Measurements from ENCODE around the gene GAK. TPM values are rescaled to one million over a fixed set of nuclear protein-coding genes. Genes with fewer than 3 reads are reported as not detected.

The GAK gene
- total RNA-seq, 1 experiment from 2014 or later = 86.6 TPM

DNA sequence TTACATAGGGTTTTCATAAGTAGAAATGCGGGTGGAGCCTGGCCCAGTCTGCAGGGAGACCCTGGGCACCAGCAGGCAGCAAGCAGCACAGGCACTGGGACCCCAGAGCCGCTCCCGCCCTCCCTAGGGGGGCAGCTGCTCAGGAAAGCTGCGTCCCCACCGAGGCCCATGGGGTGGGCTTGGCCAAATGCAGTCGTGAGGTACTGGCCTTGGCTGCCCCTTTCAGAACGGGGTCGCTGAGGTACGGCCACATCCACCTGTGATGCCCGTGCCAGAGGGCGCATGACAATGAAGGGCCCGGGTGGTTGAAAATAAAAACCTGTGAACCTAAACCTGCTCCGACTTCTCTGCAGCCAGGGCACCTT is 16.8 kb upstream of the GAK start:
- Histone ChIP-seq H3K9me3 (ENCODE audit: control insufficient read depth, insufficient read depth, low read depth, low read length) (no peaks in the 10 kb centered on the region), H3K27me3 (ENCODE audit: control insufficient read depth, insufficient read depth, low read length) (no peaks in the 10 kb centered on the region), H3K4me1 (ENCODE audit: control insufficient read depth, insufficient read depth, low read length) (no peaks in the 10 kb centered on the region), H3K4me3 (ENCODE audit: low read depth in 2 of 2, low read length in 2 of 2) (no peak overlapping the region), H3K27ac (ENCODE audit: low read length) (no peak overlapping the region), H3K36me3 (ENCODE audit: control insufficient read depth, insufficient read depth, low read length) (no peaks in the 10 kb centered on the region)
- CTCF ChIA-PET = interaction anchor here (0.7 kb wide), 1 partner anchor 183 kb away, joined by 3 read pairs; no protein-coding TSS in a partner anchor
- POLR2A ChIA-PET = no interaction called here
- ATAC-seq = no peak
- TF ChIP-seq, protein P1, sequence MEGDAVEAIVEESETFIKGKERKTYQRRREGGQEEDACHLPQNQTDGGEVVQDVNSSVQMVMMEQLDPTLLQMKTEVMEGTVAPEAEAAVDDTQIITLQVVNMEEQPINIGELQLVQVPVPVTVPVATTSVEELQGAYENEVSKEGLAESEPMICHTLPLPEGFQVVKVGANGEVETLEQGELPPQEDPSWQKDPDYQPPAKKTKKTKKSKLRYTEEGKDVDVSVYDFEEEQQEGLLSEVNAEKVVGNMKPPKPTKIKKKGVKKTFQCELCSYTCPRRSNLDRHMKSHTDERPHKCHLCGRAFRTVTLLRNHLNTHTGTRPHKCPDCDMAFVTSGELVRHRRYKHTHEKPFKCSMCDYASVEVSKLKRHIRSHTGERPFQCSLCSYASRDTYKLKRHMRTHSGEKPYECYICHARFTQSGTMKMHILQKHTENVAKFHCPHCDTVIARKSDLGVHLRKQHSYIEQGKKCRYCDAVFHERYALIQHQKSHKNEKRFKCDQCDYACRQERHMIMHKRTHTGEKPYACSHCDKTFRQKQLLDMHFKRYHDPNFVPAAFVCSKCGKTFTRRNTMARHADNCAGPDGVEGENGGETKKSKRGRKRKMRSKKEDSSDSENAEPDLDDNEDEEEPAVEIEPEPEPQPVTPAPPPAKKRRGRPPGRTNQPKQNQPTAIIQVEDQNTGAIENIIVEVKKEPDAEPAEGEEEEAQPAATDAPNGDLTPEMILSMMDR (IDR thresholded peaks at IDR 0.05) = no peak
- no peak for TF ChIP-seq SIN3A (IDR thresholded peaks at IDR 0.05; ENCODE audit: borderline replicate concordance, insufficient read depth, low read depth, low read length)
- TF ChIP-seq, protein P2, sequence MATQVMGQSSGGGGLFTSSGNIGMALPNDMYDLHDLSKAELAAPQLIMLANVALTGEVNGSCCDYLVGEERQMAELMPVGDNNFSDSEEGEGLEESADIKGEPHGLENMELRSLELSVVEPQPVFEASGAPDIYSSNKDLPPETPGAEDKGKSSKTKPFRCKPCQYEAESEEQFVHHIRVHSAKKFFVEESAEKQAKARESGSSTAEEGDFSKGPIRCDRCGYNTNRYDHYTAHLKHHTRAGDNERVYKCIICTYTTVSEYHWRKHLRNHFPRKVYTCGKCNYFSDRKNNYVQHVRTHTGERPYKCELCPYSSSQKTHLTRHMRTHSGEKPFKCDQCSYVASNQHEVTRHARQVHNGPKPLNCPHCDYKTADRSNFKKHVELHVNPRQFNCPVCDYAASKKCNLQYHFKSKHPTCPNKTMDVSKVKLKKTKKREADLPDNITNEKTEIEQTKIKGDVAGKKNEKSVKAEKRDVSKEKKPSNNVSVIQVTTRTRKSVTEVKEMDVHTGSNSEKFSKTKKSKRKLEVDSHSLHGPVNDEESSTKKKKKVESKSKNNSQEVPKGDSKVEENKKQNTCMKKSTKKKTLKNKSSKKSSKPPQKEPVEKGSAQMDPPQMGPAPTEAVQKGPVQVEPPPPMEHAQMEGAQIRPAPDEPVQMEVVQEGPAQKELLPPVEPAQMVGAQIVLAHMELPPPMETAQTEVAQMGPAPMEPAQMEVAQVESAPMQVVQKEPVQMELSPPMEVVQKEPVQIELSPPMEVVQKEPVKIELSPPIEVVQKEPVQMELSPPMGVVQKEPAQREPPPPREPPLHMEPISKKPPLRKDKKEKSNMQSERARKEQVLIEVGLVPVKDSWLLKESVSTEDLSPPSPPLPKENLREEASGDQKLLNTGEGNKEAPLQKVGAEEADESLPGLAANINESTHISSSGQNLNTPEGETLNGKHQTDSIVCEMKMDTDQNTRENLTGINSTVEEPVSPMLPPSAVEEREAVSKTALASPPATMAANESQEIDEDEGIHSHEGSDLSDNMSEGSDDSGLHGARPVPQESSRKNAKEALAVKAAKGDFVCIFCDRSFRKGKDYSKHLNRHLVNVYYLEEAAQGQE (IDR thresholded peaks at IDR 0.05; ENCODE audit: insufficient read depth in 1 of 2, low read depth in 2 of 2, low read length in 1 of 2) = no peak
- TF ChIP-seq POLR2AphosphoS5 (IDR thresholded peaks at IDR 0.05; ENCODE audit: low read depth, low read length) = no peak
- TF ChIP-seq TCF7L2 (IDR thresholded peaks at IDR 0.05; ENCODE audit: low read depth, low read length) = no peak
- BruUV-seq (replicated peaks) = no TSS peak
- intact Hi-C loops (cut with micrococcal nuclease; ENCODE audit: unreplicated experiment) (no loop called here), in situ Hi-C loops (cut with HindIII; ENCODE audit: low pct_unique_long_range_greater_than_20kb, low sequenced_read_pairs) (no loop called here)
- no peak for DNase-seq (ENCODE audit: low read depth, low spot score)

DNA sequence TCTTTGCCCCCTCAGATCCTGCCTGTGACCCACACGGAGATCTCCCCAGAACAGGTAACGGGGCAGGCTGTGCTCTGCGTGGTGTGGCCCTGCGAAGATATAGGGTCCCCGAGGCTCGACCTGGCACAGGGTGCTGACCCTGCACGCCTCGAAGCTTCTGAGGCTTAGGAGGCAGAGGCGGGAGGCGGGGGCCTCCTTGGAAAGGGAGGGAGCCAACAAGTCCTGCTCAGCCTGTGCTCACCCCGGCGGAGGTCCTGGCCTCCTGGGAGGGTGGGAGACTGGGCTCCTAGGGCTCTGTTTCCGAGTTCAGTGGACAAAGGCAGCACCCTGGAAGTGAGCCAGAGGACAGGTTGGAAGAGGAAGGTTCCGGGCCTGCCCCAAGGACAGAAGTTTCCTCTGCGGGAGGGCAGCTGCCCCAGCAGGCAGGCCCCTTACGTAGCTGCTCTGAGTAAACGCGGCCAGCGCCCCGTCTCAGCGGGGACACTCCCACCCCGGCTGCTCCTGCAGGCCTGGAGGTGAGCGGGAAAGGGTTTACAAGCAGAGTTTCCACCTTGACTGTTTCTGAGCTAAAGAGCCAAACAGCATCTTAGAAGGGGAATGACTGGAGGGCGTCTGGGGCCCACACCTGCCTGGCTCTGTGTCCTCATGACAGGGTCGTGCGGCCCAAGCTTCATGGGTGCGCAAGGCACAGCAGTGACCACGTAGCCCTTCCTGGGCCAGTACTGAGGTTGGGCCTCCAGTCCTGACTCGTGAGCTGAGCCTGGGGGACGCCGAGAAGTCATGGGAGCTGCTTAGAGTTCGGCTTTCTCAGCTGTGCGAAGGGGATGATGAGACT is 16.2 kb upstream of the GAK start:
- DNase-seq (ENCODE audit: low read depth, low spot score) = no peak
- no peak overlapping the region for H3K27ac ChIP-seq (ENCODE audit: low read length)
- H3K9me3 ChIP-seq (ENCODE audit: control insufficient read depth, insufficient read depth, low read depth, low read length) = no peaks in the 10 kb centered on the region
- ChIA-PET POLR2A (no interaction called here), CTCF (interaction anchor here (0.7 kb wide), 1 partner anchor 183 kb away, joined by 3 read pairs; no protein-coding TSS in a partner anchor)
- no peaks in the 10 kb centered on the region for H3K27me3 ChIP-seq (ENCODE audit: control insufficient read depth, insufficient read depth, low read length)
- no peaks in the 10 kb centered on the region for H3K36me3 ChIP-seq (ENCODE audit: control insufficient read depth, insufficient read depth, low read length)
- no peak overlapping the region for H3K4me3 ChIP-seq (ENCODE audit: low read depth in 2 of 2, low read length in 2 of 2)
- intact Hi-C loops (cut with micrococcal nuclease; ENCODE audit: unreplicated experiment) (no loop called here), in situ Hi-C loops (cut with HindIII; ENCODE audit: low pct_unique_long_range_greater_than_20kb, low sequenced_read_pairs) (no loop called here)
- no peak for ATAC-seq
- TF ChIP-seq, protein P1 (IDR thresholded peaks at IDR 0.05) = no peak
- no peaks in the 10 kb centered on the region for H3K4me1 ChIP-seq (ENCODE audit: control insufficient read depth, insufficient read depth, low read length)
- BruUV-seq (replicated peaks) = no TSS peak

Measured in Panc1 (cell line).